HEK293 (cell line): ENCODE data around the gene ACSS1.

ENCODE experiments used
- CTCF ChIA-PET: fragments of 350-600 bp; formaldehyde crosslinking; extraction: SDS; loops from one replicate; lab custom pipeline; 2021; ENCODE audit warnings: antibody characterized with exemption; lab: Yijun Ruan, JAX
- POLR2A ChIA-PET: fragments of 300-600 bp; formaldehyde crosslinking; extraction: SDS; loops from one replicate; lab custom pipeline; 2020; ENCODE audit warnings: antibody characterized with exemption, inconsistent platforms; lab: Yijun Ruan, JAX
- H3K27ac ChIP-seq: fragments of 200-500 bp; sonication (Bioruptor generic); 2 replicates; pipeline ENCODE4 v1.5.1; 2014; ENCODE audit warnings: low read depth, low read length, control low read depth, inconsistent platforms; ENCODE audit errors: extremely low read depth
- H3K36me3 ChIP-seq, 2 experiments: fragments of 200-500 bp in 1 of 2; sonication (Bioruptor generic) in 1 of 2; 1 replicate in 1 of 2; 2 replicates in 1 of 2; pipeline ENCODE4 v1.5.1; 2014 to 2017; ENCODE audit warnings: inconsistent platforms in 2 of 2, low read length in 2 of 2; ENCODE audit not compliant: control insufficient read depth in 2 of 2, insufficient read depth in 1 of 2
- H3K4me1 ChIP-seq: fragments of 200-500 bp; sonication (Bioruptor generic); 2 replicates; pipeline ENCODE4 v1.5.1; 2014; ENCODE audit warnings: mild to moderate bottlenecking, low read length, inconsistent platforms; ENCODE audit not compliant: control insufficient read depth, insufficient read depth
- H3K4me3 ChIP-seq: 2 replicates; pipeline ENCODE4 v1.5.1; 2011; ENCODE audit warnings: low read depth, mild to moderate bottlenecking, control low read depth, low read length, moderate library complexity
- H3K9me3 ChIP-seq: fragments of 200-500 bp; sonication (Bioruptor generic); 2 replicates; pipeline ENCODE4 v1.5.1; 2014; ENCODE audit warnings: low read depth, low read length, inconsistent platforms; ENCODE audit not compliant: control insufficient read depth, insufficient read depth
- GLI2 ChIP-seq: fragments of 450-650 bp; formaldehyde crosslinking; IDR thresholded peaks from 2 replicates; pipeline ENCODE4; 2017; ENCODE audit warnings: missing biosample characterization, missing genetic modification characterization, low read depth, borderline replicate concordance
- HOXD13 ChIP-seq: sonication (generic); formaldehyde crosslinking; IDR thresholded peaks from 2 replicates; pipeline ENCODE4 v1.8.0; 2022; ENCODE audit warnings: missing genetic modification reagents, borderline replicate concordance
- MEIS1 ChIP-seq: sonication (generic); formaldehyde crosslinking; IDR thresholded peaks from 2 replicates; pipeline ENCODE4 v1.8.1; 2022; ENCODE audit warnings: missing genetic modification reagents, mild to moderate bottlenecking, borderline replicate concordance
- MYNN ChIP-seq: fragments of 450-650 bp; formaldehyde crosslinking; IDR thresholded peaks from 2 replicates; pipeline ENCODE4 v1.5.1; 2016; ENCODE audit warnings: missing biosample characterization, missing genetic modification characterization, borderline replicate concordance
- MZF1 ChIP-seq: fragments of 450-650 bp; formaldehyde crosslinking; IDR thresholded peaks from 2 replicates; pipeline ENCODE4 v1.5.1; 2017; ENCODE audit warnings: missing biosample characterization, missing genetic modification characterization, borderline replicate concordance
- WT1 ChIP-seq: fragments of 450-650 bp; formaldehyde crosslinking; IDR thresholded peaks from 2 replicates; pipeline ENCODE4 v1.5.1; 2016; ENCODE audit warnings: missing biosample characterization, missing genetic modification characterization
- ZBTB21 ChIP-seq: fragments of 450-650 bp; formaldehyde crosslinking; IDR thresholded peaks from 2 replicates; pipeline ENCODE4 v1.5.1; 2017; ENCODE audit warnings: missing biosample characterization, missing genetic modification characterization
- ZNF112 ChIP-seq: fragments of 450-650 bp; formaldehyde crosslinking; IDR thresholded peaks from 2 replicates; pipeline ENCODE4 v1.5.0; 2017; ENCODE audit warnings: missing biosample characterization, missing genetic modification characterization
- ZNF121 ChIP-seq: fragments of 450-650 bp; formaldehyde crosslinking; IDR thresholded peaks from 2 replicates; pipeline ENCODE4 v1.5.1; 2016; ENCODE audit warnings: missing biosample characterization, missing genetic modification characterization
- ZNF146 ChIP-seq: fragments of 450-650 bp; formaldehyde crosslinking; IDR thresholded peaks from 2 replicates; pipeline ENCODE4 v1.5.1; 2016; ENCODE audit warnings: missing biosample characterization, missing genetic modification characterization
- ZNF157 ChIP-seq: fragments of 450-650 bp; formaldehyde crosslinking; IDR thresholded peaks from 2 replicates; pipeline ENCODE4 v1.5.1; 2016; ENCODE audit warnings: missing biosample characterization, missing genetic modification characterization
- ZNF169 ChIP-seq: fragments of 450-650 bp; formaldehyde crosslinking; IDR thresholded peaks from 2 replicates; pipeline ENCODE4 v1.5.1; 2016; ENCODE audit warnings: missing biosample characterization, missing genetic modification characterization
- ZNF239 ChIP-seq: fragments of 450-650 bp; formaldehyde crosslinking; IDR thresholded peaks from 2 replicates; pipeline ENCODE4 v1.5.1; 2016; ENCODE audit warnings: missing biosample characterization, missing genetic modification characterization
- ZNF324 ChIP-seq: fragments of 450-650 bp; formaldehyde crosslinking; IDR thresholded peaks from 2 replicates; pipeline ENCODE4 v1.5.1; 2016; ENCODE audit warnings: missing biosample characterization, missing genetic modification characterization
- ZNF404 ChIP-seq: fragments of 450-650 bp; formaldehyde crosslinking; IDR thresholded peaks from 2 replicates; pipeline ENCODE4 v1.5.1; 2017; ENCODE audit warnings: missing biosample characterization, missing genetic modification characterization
- ZNF416 ChIP-seq: fragments of 450-650 bp; formaldehyde crosslinking; IDR thresholded peaks from 2 replicates; pipeline ENCODE4 v1.5.1; 2016; ENCODE audit warnings: missing biosample characterization, missing genetic modification characterization
- ZNF426 ChIP-seq: fragments of 450-650 bp; formaldehyde crosslinking; IDR thresholded peaks from 2 replicates; pipeline ENCODE4 v1.5.1; 2017; ENCODE audit warnings: missing biosample characterization, missing genetic modification characterization, mild to moderate bottlenecking, inconsistent platforms, moderate library complexity
- ZNF530 ChIP-seq: fragments of 450-650 bp; formaldehyde crosslinking; IDR thresholded peaks from 2 replicates; pipeline ENCODE4 v1.5.1; 2016; ENCODE audit warnings: low read depth, missing biosample characterization, missing genetic modification characterization
- ZNF558 ChIP-seq: fragments of 450-650 bp; formaldehyde crosslinking; IDR thresholded peaks from 2 replicates; pipeline ENCODE4 v1.5.1; 2016; ENCODE audit warnings: missing biosample characterization, missing genetic modification characterization
- ZNF560 ChIP-seq: fragments of 450-650 bp; formaldehyde crosslinking; IDR thresholded peaks from 2 replicates; pipeline ENCODE4 v1.5.1; 2017; ENCODE audit warnings: missing biosample characterization, missing genetic modification characterization, borderline replicate concordance
- ZNF571 ChIP-seq: fragments of 450-650 bp; formaldehyde crosslinking; IDR thresholded peaks from 2 replicates; pipeline ENCODE4 v1.5.0; 2017; ENCODE audit warnings: missing biosample characterization, missing genetic modification characterization
- ZNF600 ChIP-seq: fragments of 450-650 bp; formaldehyde crosslinking; IDR thresholded peaks from 2 replicates; pipeline ENCODE4 v1.5.1; 2016; ENCODE audit warnings: missing biosample characterization, missing genetic modification characterization
- ZNF660 ChIP-seq: fragments of 450-650 bp; IDR thresholded peaks from 2 replicates; pipeline ENCODE4 v1.5.1; 2018; ENCODE audit warnings: missing biosample characterization, mild to moderate bottlenecking, missing genetic modification characterization
- ZNF677 ChIP-seq: fragments of 450-650 bp; IDR thresholded peaks from 2 replicates; pipeline ENCODE4 v1.5.0; 2018; ENCODE audit warnings: missing biosample characterization, mild to moderate bottlenecking, missing genetic modification characterization, moderate library complexity
- ZNF843 ChIP-seq: fragments of 450-650 bp; formaldehyde crosslinking; IDR thresholded peaks from 2 replicates; pipeline ENCODE4 v1.5.1; 2016; ENCODE audit warnings: missing biosample characterization, missing genetic modification characterization
- TF ChIP-seq, protein P1 (sequence below): fragments of 450-650 bp; formaldehyde crosslinking; optimal IDR thresholded peaks from 2 replicates; pipeline ENCODE3; 2016; ENCODE audit warnings: missing biosample characterization, mild to moderate bottlenecking, missing genetic modification characterization
- TF ChIP-seq, protein P2 (sequence below): fragments of 450-650 bp; formaldehyde crosslinking; IDR thresholded peaks from 2 replicates; pipeline ENCODE4 v1.5.1; 2016; ENCODE audit warnings: missing biosample characterization, missing genetic modification characterization
- TF ChIP-seq, protein P3 (sequence below): fragments of 450-650 bp; formaldehyde crosslinking; IDR thresholded peaks from 2 replicates; pipeline ENCODE4 v1.5.1; 2016; ENCODE audit warnings: missing biosample characterization, missing genetic modification characterization

The ACSS1 gene

DNA sequence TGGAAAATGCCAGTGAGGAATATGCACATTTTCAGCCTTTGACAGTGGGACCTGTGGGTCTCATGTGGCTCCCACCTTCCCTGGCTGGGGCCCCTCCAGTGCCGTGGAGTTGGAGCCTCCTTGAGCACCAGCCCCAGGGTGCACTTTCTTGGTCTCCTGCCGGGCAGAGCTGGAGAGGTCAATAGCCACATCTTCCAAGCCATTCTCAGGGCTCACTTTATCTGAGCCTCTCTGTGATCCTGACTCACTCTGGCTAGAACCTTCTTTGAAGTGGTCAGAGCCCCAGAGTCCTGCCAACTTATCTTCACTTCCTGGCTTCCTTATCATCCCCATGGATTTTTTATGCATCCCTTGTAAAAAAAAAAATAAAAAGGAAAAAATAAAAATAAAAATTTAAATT lies 18.3 kb upstream of the ACSS1 start:
- H3K27ac ChIP-seq = no peak overlapping the region

DNA sequence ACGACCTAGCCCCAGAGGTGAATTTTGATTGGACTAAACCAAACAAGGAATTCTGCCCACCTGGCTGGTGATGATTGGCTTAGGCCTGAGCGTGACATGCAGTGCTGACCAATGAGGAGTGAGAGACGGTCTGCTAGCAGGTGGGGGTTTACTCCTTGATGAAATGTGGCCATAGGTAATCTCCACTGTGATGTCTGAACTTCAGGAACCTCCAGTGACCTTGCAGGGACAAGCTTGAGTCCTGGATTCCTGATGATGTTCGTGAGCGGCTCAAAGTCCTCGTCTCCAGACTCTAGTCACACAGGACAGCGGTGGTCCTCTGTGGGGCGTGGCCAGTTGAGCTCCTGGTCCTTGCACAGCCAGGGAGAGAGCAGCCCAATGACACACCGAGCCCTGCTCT lies 15.6 kb upstream of the ACSS1 start:
- ChIA-PET POLR2A (no interaction called here), CTCF (interaction anchor here (1.0 to 1.4 kb wide), 2 partner anchors 10 to 49 kb away, joined by 3 read pairs; no protein-coding TSS in a partner anchor)
- Histone ChIP-seq H3K9me3 (no peaks in the 10 kb centered on the region), H3K4me1 (peaks cover 5% of the 10 kb centered on the region; the same call in 1 of the 2 replicates), H3K4me3 (no peak overlapping the region), H3K27ac (no peak overlapping the region), H3K36me3 (no peaks in the 10 kb centered on the region)
- no peak for TF ChIP-seq ZNF121
- TF ChIP-seq MEIS1 (CRISPR knock-in tag) = no peak
- TF ChIP-seq, protein P1, sequence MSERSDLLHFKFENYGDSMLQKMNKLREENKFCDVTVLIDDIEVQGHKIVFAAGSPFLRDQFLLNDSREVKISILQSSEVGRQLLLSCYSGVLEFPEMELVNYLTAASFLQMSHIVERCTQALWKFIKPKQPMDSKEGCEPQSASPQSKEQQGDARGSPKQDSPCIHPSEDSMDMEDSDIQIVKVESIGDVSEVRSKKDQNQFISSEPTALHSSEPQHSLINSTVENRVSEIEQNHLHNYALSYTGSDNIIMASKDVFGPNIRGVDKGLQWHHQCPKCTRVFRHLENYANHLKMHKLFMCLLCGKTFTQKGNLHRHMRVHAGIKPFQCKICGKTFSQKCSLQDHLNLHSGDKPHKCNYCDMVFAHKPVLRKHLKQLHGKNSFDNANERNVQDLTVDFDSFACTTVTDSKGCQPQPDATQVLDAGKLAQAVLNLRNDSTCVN (tag by site-specific recombination) = no peak
- no peak for TF ChIP-seq ZNF571 (tag by site-specific recombination)
- no peak for TF ChIP-seq ZNF530 (tag by site-specific recombination)
- TF ChIP-seq ZNF560 = no peak
- TF ChIP-seq ZBTB21 = no peak
- no peak for TF ChIP-seq ZNF660
- TF ChIP-seq ZNF677 = no peak
- no peak for TF ChIP-seq ZNF558 (tag by site-specific recombination)
- TF ChIP-seq MZF1 (tag by site-specific recombination) = no peak
- TF ChIP-seq ZNF324 = no peak
- TF ChIP-seq ZNF404 (tag by site-specific recombination) = no peak
- TF ChIP-seq, protein P2, sequence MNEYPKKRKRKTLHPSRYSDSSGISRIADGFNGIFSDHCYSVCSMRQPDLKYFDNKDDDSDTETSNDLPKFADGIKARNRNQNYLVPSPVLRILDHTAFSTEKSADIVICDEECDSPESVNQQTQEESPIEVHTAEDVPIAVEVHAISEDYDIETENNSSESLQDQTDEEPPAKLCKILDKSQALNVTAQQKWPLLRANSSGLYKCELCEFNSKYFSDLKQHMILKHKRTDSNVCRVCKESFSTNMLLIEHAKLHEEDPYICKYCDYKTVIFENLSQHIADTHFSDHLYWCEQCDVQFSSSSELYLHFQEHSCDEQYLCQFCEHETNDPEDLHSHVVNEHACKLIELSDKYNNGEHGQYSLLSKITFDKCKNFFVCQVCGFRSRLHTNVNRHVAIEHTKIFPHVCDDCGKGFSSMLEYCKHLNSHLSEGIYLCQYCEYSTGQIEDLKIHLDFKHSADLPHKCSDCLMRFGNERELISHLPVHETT (tag by site-specific recombination) = no peak
- no peak for TF ChIP-seq ZNF239 (tag by site-specific recombination)
- no peak for TF ChIP-seq GLI2 (tag by site-specific recombination)
- TF ChIP-seq, protein P3, sequence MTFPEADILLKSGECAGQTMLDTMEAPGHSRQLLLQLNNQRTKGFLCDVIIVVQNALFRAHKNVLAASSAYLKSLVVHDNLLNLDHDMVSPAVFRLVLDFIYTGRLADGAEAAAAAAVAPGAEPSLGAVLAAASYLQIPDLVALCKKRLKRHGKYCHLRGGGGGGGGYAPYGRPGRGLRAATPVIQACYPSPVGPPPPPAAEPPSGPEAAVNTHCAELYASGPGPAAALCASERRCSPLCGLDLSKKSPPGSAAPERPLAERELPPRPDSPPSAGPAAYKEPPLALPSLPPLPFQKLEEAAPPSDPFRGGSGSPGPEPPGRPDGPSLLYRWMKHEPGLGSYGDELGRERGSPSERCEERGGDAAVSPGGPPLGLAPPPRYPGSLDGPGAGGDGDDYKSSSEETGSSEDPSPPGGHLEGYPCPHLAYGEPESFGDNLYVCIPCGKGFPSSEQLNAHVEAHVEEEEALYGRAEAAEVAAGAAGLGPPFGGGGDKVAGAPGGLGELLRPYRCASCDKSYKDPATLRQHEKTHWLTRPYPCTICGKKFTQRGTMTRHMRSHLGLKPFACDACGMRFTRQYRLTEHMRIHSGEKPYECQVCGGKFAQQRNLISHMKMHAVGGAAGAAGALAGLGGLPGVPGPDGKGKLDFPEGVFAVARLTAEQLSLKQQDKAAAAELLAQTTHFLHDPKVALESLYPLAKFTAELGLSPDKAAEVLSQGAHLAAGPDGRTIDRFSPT (tag by site-specific recombination) = no peak
- TF ChIP-seq MYNN (tag by site-specific recombination) = no peak

More for the DNA sequence above, 18.3 kb upstream of the ACSS1 start:
- no peak for TF ChIP-seq WT1 (tag by site-specific recombination)
- TF ChIP-seq ZNF324 = no peak
- TF ChIP-seq ZNF600 = no peak
- TF ChIP-seq ZNF112 (tag by site-specific recombination) = no peak
- TF ChIP-seq HOXD13 (CRISPR knock-in tag) = no peak
- no peak for TF ChIP-seq ZNF169 (tag by site-specific recombination)
- no peak for TF ChIP-seq ZNF416
- TF ChIP-seq ZNF426 (tag by site-specific recombination) = no peak
- no peak for TF ChIP-seq ZNF843 (tag by site-specific recombination)
- TF ChIP-seq ZNF146 = no peak
- no peak for TF ChIP-seq ZNF157 (tag by site-specific recombination)
- no peak overlapping the region for H3K4me3 ChIP-seq
- ChIA-PET CTCF (interaction anchor here (1.2 to 1.5 kb wide), 2 partner anchors 12 to 29 kb away, joined by 3 to 8 read pairs; no protein-coding TSS in a partner anchor), POLR2A (no interaction called here)
- no peaks in the 10 kb centered on the region for H3K9me3 ChIP-seq
- H3K4me1 ChIP-seq = peaks cover 5% of the 10 kb centered on the region; the same call in 1 of the 2 replicates
- H3K36me3 ChIP-seq = no peaks in the 10 kb centered on the region
